Subcutaneous abdominal adipose tissue (tissue), 5 donors: ENCODE data around the gene REEP1.

Experiments
- H3K27ac ChIP-seq: one replicate; pipeline ENCODE4 v1.7.0; 2013; ENCODE audit warnings: low read depth, mild to moderate bottlenecking, inconsistent platforms, low read length, moderate library complexity
- H3K27me3 ChIP-seq, 5 donors: one replicate each; pipeline ENCODE4 v1.7.0; 2013; ENCODE audit warnings: low read length in 5 of 5, inconsistent platforms in 1 of 5; ENCODE audit not compliant: control insufficient read depth in 5 of 5, insufficient read depth in 4 of 5
- H3K36me3 ChIP-seq, 5 donors: one replicate each; pipeline ENCODE4 v1.7.0; 2013; ENCODE audit warnings: low read length in 5 of 5; ENCODE audit not compliant: control insufficient read depth in 5 of 5, insufficient read depth in 5 of 5
- H3K4me1 ChIP-seq, 5 donors: one replicate each; pipeline ENCODE4 v1.7.0; 2013; ENCODE audit warnings: low read length in 5 of 5, mild to moderate bottlenecking in 3 of 5, moderate library complexity in 1 of 5; ENCODE audit not compliant: control insufficient read depth in 5 of 5, insufficient read depth in 5 of 5
- H3K4me3 ChIP-seq, 5 donors: one replicate each; pipeline ENCODE4 v1.7.0; 2013; ENCODE audit warnings: low read length in 5 of 5, low read depth in 1 of 5
- H3K9ac ChIP-seq, 5 donors: one replicate each; pipeline ENCODE4 v1.7.0; 2013; ENCODE audit warnings: low read length in 5 of 5, mild to moderate bottlenecking in 4 of 5, moderate library complexity in 3 of 5
- H3K9me3 ChIP-seq, 5 donors: one replicate each; pipeline ENCODE4 v1.7.0; 2013; ENCODE audit warnings: low read length in 5 of 5; ENCODE audit not compliant: control insufficient read depth in 5 of 5
- donor health status: healthy.
- donor health status: healthy.
- donor health status: healthy.
- donor health status: healthy.
- donor health status: healthy.

REEP1 gene

GRCh38 chr2:86172610-86173009 is 164.8 kb downstream of the REEP1 start:
- H3K27ac ChIP-seq: no peak overlapping the region
- H3K9ac ChIP-seq: no peak overlapping the region
- H3K4me3 ChIP-seq: no peak overlapping the region
- H3K36me3 ChIP-seq: peaks cover 45 to 60% (median 50%) of the 10 kb centered on the region in 5 donors
- H3K4me1 ChIP-seq: peaks cover 0 to 3% (median 0%) of the 10 kb centered on the region in 5 donors
- H3K27me3 ChIP-seq: no peaks in the 10 kb centered on the region
- no peaks in the 10 kb centered on the region for H3K9me3 ChIP-seq

GRCh38 chr2:86171295-86171694 is 166.1 kb downstream of the REEP1 start:
- Histone ChIP-seq H3K9me3 (no peaks in the 10 kb centered on the region), H3K9ac (no peak overlapping the region), H3K27me3 (no peaks in the 10 kb centered on the region), H3K4me1 (peaks cover 0 to 3% (median 0%) of the 10 kb centered on the region in 5 donors), H3K4me3 (no peak overlapping the region), H3K36me3 (peaks cover 38 to 67% (median 44%) of the 10 kb centered on the region in 5 donors), H3K27ac (no peak overlapping the region)

GRCh38 chr2:86170449-86170848 is 167.0 kb downstream of the REEP1 start:
- no peak overlapping the region for H3K4me3 ChIP-seq
- H3K36me3 ChIP-seq: peaks cover 30 to 67% (median 48%) of the 10 kb centered on the region in 5 donors
- H3K9me3 ChIP-seq: no peaks in the 10 kb centered on the region
- H3K27me3 ChIP-seq: no peaks in the 10 kb centered on the region
- H3K4me1 ChIP-seq: peaks cover 0 to 3% (median 0%) of the 10 kb centered on the region in 5 donors
- no peak overlapping the region for H3K9ac ChIP-seq
- H3K27ac ChIP-seq: no peak overlapping the region
